HUDEP-2 (cell line): Measurements from ENCODE around the gene PNLIP.

Source experiments
- DNase-seq, 76 experiments: peaks; one replicate each; lab custom pipeline; 2025; ENCODE audit not compliant: unreplicated experiment in 76 of 76; lab: John Stamatoyannopoulos, UW

PNLIP gene

GRCh38 chr10:116567335-116567734, 21.6 kb downstream of the PNLIP start:
- no peak for DNase-seq

DNA sequence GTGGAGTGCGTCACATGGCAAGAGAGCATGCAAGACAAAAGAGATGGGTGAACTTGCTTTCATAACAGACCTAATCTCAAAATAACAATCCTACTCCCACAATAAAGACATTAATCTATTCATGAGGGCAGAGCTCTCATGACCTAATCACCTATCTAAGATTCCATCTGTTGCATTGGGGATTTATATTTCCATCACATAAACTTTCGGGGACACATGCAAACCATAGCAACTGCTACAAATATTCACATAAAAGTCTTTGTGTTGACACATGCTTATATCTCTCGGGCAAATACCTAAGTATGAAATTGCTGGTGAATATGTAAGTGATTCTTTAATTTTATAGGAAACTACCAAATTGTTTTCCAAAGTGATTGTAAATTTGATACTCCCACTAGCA, 29.1 kb downstream of the PNLIP start:
- no peak for DNase-seq

- DNase-seq = no peak
Observed at GRCh38 chr10:116587878-116588591, 42.3 kb downstream of the PNLIP start.

DNA sequence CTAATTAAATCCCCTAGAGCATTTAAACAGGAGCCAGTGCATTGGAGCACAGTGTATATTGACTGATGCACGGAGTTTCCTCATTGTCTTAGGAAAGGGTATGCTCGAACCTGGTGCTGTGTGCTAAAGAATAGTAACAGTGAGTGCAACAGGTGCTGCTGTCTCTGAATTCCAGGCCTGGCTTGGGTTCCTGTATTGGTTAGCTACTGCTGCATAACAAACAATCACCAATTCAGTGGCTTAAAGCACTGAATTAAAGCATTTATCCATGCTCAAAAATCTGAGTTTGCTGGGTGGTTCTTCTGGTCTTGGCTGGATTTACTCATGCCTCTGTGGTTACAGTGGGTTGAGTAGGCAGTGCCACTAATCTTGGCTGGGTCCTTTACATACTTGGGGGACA, 43.3 kb downstream of the PNLIP start:
- no peak for DNase-seq

DNA sequence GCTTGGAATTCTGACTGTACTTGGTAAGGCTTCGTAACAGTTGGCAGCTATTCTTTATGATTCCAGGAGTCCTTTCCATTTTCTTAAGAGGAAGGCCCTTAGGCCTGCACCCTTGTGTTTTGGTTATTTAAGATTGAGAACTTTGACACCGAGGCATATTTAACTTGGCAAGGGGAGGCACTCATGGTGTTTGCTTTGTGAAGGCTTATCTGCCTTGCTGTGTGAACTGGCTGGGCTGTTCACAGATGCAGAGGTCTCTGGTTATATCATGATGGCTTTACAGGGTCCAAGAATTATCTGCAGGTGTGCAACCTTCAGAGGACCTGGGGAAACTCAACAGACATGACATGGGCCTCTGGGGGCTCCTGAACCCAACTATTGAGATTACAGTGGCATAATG, 44.2 kb downstream of the PNLIP start:
- no peak for DNase-seq

- no peak for DNase-seq
Observed at GRCh38 chr10:116590590-116591444, 45.1 kb downstream of the PNLIP start, which contains the start of gene PNLIPRP1. PNLIPRP1 (plus strand) TSS chr10:116590959; CDS start chr10:116591130, 171 bp downstream.

DNA sequence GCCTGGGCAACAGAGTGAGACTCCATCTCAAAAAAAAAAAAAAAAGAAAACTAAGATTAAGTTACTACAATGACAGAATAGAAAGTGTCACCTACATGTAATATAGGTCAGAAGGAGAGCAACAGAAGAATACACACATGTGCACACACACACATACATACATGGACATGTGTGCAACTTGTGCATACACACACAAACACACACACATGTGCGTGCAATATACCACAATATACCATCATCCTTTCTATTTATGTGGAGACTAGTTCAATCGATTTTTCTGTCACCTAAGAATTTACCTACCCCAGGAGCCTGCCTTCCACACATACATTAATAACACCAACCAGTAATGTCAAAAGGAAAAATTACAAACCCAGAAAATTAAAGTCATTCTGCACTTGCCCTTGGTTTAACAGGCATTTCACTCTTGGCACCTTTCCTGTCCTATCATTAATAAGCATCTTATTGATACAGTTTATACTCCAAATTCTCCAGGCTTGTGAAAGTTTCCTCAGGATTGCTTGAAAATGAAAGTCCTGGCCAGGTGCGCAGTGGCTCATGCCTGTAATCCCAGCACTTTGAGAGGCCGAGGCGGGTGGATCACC, 47.5 kb downstream of the PNLIP start:
- DNase-seq = no peak

DNA sequence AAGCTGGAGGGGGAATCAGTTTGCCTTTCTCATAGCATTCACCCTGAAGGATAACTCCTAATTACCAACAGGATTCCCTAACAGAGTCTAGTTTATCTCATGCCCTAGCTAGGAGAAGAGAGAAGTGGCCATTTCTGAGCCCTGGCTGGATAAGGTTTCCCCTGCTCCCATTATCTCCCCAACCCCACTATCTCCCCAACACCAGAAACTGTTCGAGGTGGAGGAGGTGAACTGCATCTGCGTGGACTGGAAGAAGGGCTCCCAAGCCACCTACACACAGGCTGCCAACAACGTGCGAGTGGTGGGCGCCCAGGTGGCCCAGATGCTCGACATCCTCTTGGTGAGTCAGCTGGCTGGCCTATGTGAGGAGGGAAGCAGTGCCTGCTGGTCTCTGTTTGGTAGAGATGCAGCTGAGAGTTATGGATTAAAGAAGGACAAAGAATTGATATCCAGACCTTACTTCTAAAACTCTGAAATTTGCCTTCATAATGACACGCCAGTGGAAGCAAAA, 48.8 kb downstream of the PNLIP start:
- no peak for DNase-seq

DNA sequence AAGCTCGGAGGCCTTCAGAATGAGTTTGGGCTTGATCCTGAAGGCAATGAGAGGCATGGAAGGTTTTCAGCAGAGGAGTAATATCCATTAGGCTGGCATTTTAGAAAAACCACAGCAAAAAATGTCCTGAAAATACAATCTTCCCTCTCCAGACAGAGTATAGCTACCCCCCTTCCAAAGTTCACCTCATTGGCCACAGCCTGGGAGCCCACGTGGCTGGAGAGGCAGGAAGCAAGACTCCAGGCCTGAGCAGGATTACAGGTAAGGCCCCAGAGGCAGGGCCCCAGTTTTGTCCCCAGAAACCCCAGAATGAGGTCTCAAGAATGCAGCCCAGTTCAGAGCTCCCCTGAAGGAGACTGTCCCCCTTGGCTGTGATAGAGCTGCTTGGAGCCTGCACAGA, 50.3 kb downstream of the PNLIP start:
- no peak for DNase-seq

- DNase-seq = no peak
Observed at GRCh38 chr10:116597543-116597942, 51.8 kb downstream of the PNLIP start.

DNA sequence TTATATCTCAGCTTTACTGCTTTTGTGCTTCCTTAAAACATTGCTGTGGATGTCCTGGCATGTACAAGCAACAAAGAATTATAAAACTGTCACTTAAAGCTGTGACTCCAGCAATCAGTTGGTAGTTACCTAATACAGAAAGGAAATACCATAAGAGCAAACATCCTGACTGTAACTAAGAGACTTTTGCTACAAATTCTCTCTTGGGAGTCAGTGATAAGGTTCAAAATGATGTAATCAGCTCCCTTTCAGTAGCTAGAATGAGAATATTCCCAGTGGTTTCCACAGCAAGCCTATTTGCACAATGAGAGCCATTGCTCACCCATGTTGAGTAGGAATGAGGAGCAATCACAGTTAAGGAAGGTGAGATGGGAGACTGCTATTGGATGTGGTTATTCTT, 52.6 kb downstream of the PNLIP start:
- DNase-seq = no peak

DNA sequence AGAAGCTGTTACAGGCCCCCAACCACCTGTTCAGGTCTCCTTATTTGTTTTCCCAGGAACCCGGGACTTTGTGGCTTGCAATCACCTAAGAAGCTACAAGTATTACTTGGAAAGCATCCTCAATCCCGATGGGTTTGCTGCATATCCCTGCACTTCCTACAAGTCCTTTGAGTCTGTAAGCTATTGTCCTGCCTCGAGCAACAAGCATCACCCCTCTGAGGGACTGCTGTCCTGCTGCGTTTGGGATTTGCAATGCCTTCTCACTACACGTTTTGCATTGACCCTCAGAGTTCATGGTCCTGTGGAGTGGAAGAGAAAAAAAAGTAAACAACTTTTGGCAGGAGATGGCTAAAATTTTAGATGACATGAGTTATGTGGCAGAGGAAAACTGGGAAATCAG, 54.3 kb downstream of the PNLIP start:
- no peak for DNase-seq

DNA sequence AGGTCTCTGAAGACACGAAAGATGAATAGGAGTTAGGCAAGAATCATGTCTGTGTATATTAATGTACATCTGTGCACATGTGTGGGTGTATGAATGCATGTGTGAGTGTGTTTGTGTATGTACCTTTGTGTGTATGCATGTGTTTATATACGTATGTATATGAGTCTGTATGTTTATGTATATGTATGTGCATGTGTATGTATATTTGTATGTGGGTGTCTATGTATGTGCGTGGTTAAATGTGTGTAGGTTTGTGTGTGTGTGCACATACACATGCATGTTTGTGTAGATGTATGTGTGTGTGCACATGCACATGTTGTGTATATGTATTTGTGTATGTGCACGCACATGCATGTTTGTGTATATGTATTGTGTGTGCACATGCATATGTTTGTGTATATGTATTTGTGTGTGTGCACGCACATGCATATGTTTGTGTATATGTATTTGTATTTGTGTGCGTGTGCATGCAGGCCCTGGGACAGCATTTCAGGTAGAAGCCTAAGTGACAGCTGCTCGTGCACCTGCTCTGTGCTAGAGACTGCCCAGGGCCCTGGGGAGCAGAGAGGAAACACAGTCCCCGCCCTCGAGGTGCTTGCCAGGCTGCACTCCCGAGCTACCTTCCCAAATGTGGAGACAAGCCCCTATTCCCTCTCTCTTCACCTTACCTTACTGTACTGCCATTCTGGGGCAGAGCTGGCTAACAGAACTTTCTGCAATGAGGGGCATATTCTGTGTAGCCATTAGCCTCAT, 57.1 kb downstream of the PNLIP start:
- DNase-seq = no peak

DNA sequence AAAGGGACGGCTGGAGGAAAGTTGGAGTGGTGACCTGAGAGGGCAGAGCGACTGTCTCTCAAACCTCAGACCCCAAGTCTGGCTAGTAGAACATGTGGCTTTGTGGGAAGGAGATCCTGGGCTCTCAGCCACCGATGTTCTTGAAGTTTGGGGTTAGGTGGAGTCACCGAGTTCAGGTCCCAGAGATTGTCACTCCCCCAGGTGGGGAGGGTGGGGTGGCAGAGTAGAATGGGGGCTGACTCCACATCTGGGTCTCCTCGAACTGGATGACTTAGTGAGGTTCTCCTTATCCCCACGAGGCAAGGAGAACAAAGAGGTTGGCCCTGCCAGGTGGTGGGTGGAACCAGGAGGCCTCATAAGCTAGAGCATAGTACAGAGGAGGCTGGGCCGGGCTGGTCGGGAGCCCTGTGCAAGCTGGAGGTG, 60.3 kb downstream of the PNLIP start:
- no peak for DNase-seq

GRCh38 chr10:116607336-116607735, 61.6 kb downstream of the PNLIP start:
- DNase-seq = no peak

GRCh38 chr10:116608686-116609594, 63.2 kb downstream of the PNLIP start:
- no peak for DNase-seq

DNA sequence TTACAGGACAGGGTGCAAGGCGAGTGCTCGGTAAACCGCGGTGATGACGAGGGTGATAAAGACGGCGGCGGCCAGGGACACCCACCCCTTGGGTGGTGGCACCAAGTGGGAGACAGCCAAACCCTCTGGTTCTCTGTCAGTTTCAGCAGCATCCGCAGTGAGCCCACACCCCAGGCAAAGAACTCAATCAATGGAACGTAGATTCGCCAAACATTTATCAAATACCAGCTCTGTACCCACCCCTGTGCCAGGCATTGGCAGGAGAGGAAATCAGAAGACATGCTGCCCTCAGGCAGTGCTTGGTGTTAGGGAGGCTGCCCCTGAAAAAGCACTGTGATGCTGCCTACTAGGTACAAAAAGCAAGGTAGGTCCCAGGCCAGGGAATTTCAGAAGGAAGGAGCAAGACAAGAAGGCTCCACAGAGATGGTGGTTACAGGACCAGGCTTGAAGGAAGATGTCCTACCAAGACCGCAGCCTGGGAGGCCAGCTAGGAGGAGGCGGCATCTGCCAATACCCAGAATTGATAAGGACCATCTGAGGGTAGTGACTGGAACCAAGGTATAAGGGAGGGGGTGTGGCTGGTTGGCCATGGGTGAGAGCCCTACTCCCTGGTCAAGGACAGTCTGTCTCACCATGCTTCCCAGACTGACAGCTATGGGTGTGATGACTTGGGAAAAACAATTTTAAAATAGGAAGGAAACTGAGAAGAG, 64.9 kb downstream of the PNLIP start:
- DNase-seq = no peak

DNA sequence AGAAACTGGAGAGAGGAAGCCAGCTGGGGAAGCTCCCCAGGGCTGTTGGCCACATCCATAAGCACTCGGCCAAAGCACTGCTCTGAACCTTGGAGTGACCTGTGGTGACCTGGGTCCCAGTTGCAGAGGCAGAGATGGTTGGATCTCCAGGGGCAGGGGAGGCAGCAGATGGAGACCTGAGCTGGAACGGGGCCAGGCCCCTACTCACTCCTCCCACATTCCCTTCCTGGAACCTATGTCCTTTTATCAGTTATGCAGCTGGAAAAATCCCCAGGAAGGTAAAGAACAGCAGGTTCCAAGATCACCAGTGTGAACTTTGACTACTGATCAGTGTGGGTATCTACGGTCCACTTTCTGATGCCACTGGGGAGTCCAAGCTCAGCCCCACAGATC, 65.4 kb downstream of the PNLIP start:
- DNase-seq = no peak

GRCh38 chr10:116612107-116612769, 66.5 kb downstream of the PNLIP start:
- DNase-seq = no peak
